Endothelial cell (in vitro differentiated cells): Measurements from ENCODE around the gene TRIM58. TPM values are rescaled to one million over a fixed set of nuclear protein-coding genes. Genes with fewer than 3 reads are reported as not detected.

Experiments
- DNase-seq: peaks from one replicate; pipeline ENCODE4 v3.0.0; 2021; ENCODE audit warnings: low spot score
- H3K27ac Mint-ChIP-seq: one replicate; pipeline ENCODE4 v1.8.0; 2021; ENCODE audit warnings: mixed read lengths, inconsistent platforms; ENCODE audit not compliant: unreplicated experiment
- H3K27me3 Mint-ChIP-seq: one replicate; pipeline ENCODE4 v1.8.0; 2021; ENCODE audit warnings: mild to moderate bottlenecking, moderate library complexity, mixed read lengths, inconsistent platforms; ENCODE audit not compliant: unreplicated experiment
- H3K36me3 Mint-ChIP-seq: one replicate; pipeline ENCODE4 v1.8.0; 2021; ENCODE audit warnings: mild to moderate bottlenecking, low read depth, mixed read lengths, inconsistent platforms; ENCODE audit not compliant: unreplicated experiment
- H3K4me1 Mint-ChIP-seq: one replicate; pipeline ENCODE4 v1.8.0; 2021; ENCODE audit warnings: mild to moderate bottlenecking, mixed read lengths, inconsistent platforms; ENCODE audit not compliant: unreplicated experiment
- H3K4me3 Mint-ChIP-seq: one replicate; pipeline ENCODE4 v1.8.0; 2021; ENCODE audit warnings: mild to moderate bottlenecking, mixed read lengths, inconsistent platforms; ENCODE audit not compliant: unreplicated experiment
- H3K9me3 Mint-ChIP-seq: one replicate; pipeline ENCODE4 v1.8.0; 2021; ENCODE audit warnings: mixed read lengths, inconsistent platforms; ENCODE audit not compliant: unreplicated experiment
- CTCF ChIP-seq: fragments of 200-600 bp; sonication (generic); IDR thresholded peaks from one replicate; pipeline ENCODE4 v1.5.0; 2021; ENCODE audit warnings: antibody characterized with exemption; ENCODE audit not compliant: unreplicated experiment
- total RNA-seq: library from RNA; stranded (reverse); fragmentation: NEBNext Ultra II Directional; extraction: Animal tissue kit (Norgen Biotek cat#: 25700); gene quantifications from one replicate; pipeline ENCODE4 v1.2.1, GENCODE V29; 2021; ENCODE audit not compliant: unreplicated experiment

TRIM58 gene
- total RNA-seq, 1 donor from 2014 or later = 1.4 TPM

GRCh38 chr1:247908766-247909165 lies 51.8 kb downstream of the TRIM58 start:
- H3K36me3 Mint-ChIP-seq = peaks cover 3% of the 10 kb centered on the region

GRCh38 chr1:247913786-247914185 lies 56.8 kb downstream of the TRIM58 start:
- DNase-seq = no peak
- Mint-ChIP-seq H3K27me3 (no peaks in the 10 kb centered on the region), H3K4me1 (no peaks in the 10 kb centered on the region), H3K4me3 (no peak overlapping the region), H3K36me3 (no peaks in the 10 kb centered on the region), H3K9me3 (no peaks in the 10 kb centered on the region), H3K27ac (no peak overlapping the region)
- no peak for TF ChIP-seq CTCF

More at GRCh38 chr1:247908766-247909165, 51.8 kb downstream of the TRIM58 start:
- Mint-ChIP-seq H3K27ac (no peak overlapping the region), H3K9me3 (peaks cover 16% of the 10 kb centered on the region), H3K27me3 (no peaks in the 10 kb centered on the region), H3K4me1 (no peaks in the 10 kb centered on the region), H3K4me3 (no peak overlapping the region)
- no peak for DNase-seq
- TF ChIP-seq CTCF = no peak

- no peaks in the 10 kb centered on the region for H3K9me3 Mint-ChIP-seq
- no peak overlapping the region for H3K4me3 Mint-ChIP-seq
- H3K4me1 Mint-ChIP-seq = no peaks in the 10 kb centered on the region
- H3K27me3 Mint-ChIP-seq = no peaks in the 10 kb centered on the region
- no peaks in the 10 kb centered on the region for H3K36me3 Mint-ChIP-seq
- no peak for DNase-seq
- no peak overlapping the region for H3K27ac Mint-ChIP-seq
- no peak for TF ChIP-seq CTCF
These were observed 58.1 kb downstream of the TRIM58 start for GRCh38 chr1:247914941-247915662.

GRCh38 chr1:247919952-247920351 lies 63.0 kb downstream of the TRIM58 start, which contains the start of gene OR2T8:
TSS of gene OR2T8 (plus strand) at chr1:247920252. CDS start at chr1:247921018, 766 bp downstream.
- Mint-ChIP-seq H3K4me1 (no peaks in the 10 kb centered on the region), H3K27ac (no peak within 1 kb of the TSS), H3K9me3 (peaks cover 5% of the 10 kb centered on the region), H3K36me3 (no peaks in the 10 kb centered on the region), H3K27me3 (no peaks in the 10 kb centered on the region), H3K4me3 (no peak within 1 kb of the TSS)
- DNase-seq = no peak
- TF ChIP-seq CTCF = no peak

GRCh38 chr1:247923941-247924340 lies 67.0 kb downstream of the TRIM58 start:
- H3K27ac Mint-ChIP-seq = no peak overlapping the region
- no peak for TF ChIP-seq CTCF
- no peaks in the 10 kb centered on the region for H3K4me1 Mint-ChIP-seq
- no peaks in the 10 kb centered on the region for H3K36me3 Mint-ChIP-seq
- DNase-seq = no peak
- H3K9me3 Mint-ChIP-seq = peaks cover 5% of the 10 kb centered on the region
- H3K4me3 Mint-ChIP-seq = no peak overlapping the region
- no peaks in the 10 kb centered on the region for H3K27me3 Mint-ChIP-seq
